NCI-H69 (cell line): ENCODE results near the gene C19orf53.

Experiments used
- DNase-seq: peaks from one replicate; lab custom pipeline; 2025; lab: John Stamatoyannopoulos, UW

The C19orf53 gene

GRCh38 chr19:13796301-13797057, 22.2 kb downstream of the C19orf53 start:
- DNase-seq, result peak; percentile 19

GRCh38 chr19:13797058-13797440, 22.8 kb downstream of the C19orf53 start:
- DNase-seq, result no peak

GRCh38 chr19:13797870-13798269, 23.6 kb downstream of the C19orf53 start:
- DNase-seq, result no peak

- no peak for DNase-seq
These were observed 25.4 kb downstream of the C19orf53 start for GRCh38 chr19:13799669-13800068.

GRCh38 chr19:13803038-13803437, 28.8 kb downstream of the C19orf53 start:
- DNase-seq, result no peak

- DNase-seq, result peak; percentile 30
These were observed 30.8 kb downstream of the C19orf53 start for GRCh38 chr19:13804830-13805683.

GRCh38 chr19:13806728-13807127, 32.5 kb downstream of the C19orf53 start:
- DNase-seq, result no peak

GRCh38 chr19:13807421-13808021, 33.3 kb downstream of the C19orf53 start:
- DNase-seq, result no peak

GRCh38 chr19:13808856-13809255, 34.6 kb downstream of the C19orf53 start:
- no peak for DNase-seq

GRCh38 chr19:13812544-13812943, 38.3 kb downstream of the C19orf53 start:
- DNase-seq, result no peak

GRCh38 chr19:13813147-13813546, 38.9 kb downstream of the C19orf53 start:
- DNase-seq, result no peak

- DNase-seq, result no peak
These were observed 40.3 kb downstream of the C19orf53 start for GRCh38 chr19:13814550-13814949.

- DNase-seq, result peak; percentile 95
These were observed 42.9 kb downstream of the C19orf53 start for GRCh38 chr19:13817018-13817614.

GRCh38 chr19:13817615-13818371, 43.5 kb downstream of the C19orf53 start:
- DNase-seq, result peak; percentile 99

- DNase-seq, result no peak
These were observed 45.0 kb downstream of the C19orf53 start for GRCh38 chr19:13819238-13819637.

GRCh38 chr19:13821292-13821691, 47.0 kb downstream of the C19orf53 start:
- no peak for DNase-seq

GRCh38 chr19:13823256-13823655, 49.0 kb downstream of the C19orf53 start:
- DNase-seq, result no peak

GRCh38 chr19:13823901-13824300, 49.6 kb downstream of the C19orf53 start:
- DNase-seq, result no peak

- DNase-seq, result no peak
These were observed 50.4 kb downstream of the C19orf53 start for GRCh38 chr19:13824703-13825102.

GRCh38 chr19:13825489-13826441, 51.5 kb downstream of the C19orf53 start:
- DNase-seq, result peak; percentile 46
